ENCODE data around the gene TEPSIN. TPM values are rescaled to one million over a fixed set of nuclear protein-coding genes. Genes with fewer than 3 reads are reported as not detected.

Gene TEPSIN
- total RNA-seq, 1 donor = 17.7 TPM

DNA sequence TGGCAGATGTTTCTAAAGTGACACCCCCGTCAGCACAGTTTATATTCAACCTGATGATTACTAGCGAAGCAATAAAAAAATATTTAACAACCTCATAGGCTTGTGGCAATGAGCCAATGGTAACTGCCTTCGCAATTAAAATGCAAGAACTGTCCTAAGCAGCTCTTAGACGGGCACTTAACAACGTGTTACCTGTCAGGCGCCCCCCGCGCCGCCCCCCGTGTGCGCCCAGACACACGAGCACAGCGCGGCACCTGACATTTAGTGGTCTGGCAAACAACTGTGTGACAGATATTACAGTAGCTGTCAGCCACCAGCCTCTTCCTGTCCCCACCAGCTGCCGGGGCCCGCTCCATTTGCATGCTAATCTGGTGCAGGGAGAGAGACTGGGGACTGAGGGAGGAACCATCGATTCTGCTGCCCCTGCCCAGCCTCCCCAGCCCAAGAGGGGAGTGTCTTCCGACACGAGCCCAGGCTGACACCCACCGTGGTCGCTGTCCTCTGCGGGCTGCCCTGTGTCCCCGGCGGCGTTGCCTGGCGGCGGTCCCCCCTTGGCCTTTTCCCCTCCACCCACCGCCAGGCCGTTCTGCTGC, 12.9 kb upstream of the TEPSIN start:
- TF ChIP-seq, protein P1, sequence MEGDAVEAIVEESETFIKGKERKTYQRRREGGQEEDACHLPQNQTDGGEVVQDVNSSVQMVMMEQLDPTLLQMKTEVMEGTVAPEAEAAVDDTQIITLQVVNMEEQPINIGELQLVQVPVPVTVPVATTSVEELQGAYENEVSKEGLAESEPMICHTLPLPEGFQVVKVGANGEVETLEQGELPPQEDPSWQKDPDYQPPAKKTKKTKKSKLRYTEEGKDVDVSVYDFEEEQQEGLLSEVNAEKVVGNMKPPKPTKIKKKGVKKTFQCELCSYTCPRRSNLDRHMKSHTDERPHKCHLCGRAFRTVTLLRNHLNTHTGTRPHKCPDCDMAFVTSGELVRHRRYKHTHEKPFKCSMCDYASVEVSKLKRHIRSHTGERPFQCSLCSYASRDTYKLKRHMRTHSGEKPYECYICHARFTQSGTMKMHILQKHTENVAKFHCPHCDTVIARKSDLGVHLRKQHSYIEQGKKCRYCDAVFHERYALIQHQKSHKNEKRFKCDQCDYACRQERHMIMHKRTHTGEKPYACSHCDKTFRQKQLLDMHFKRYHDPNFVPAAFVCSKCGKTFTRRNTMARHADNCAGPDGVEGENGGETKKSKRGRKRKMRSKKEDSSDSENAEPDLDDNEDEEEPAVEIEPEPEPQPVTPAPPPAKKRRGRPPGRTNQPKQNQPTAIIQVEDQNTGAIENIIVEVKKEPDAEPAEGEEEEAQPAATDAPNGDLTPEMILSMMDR (IDR thresholded peaks at IDR 0.05; ENCODE audit: insufficient read depth, low read depth, low read length) = no peak
- no peak for DNase-seq (ENCODE audit: low read depth)
- H3K4me3 ChIP-seq (ENCODE audit: low read depth, low read length) = no peak overlapping the region

DNA sequence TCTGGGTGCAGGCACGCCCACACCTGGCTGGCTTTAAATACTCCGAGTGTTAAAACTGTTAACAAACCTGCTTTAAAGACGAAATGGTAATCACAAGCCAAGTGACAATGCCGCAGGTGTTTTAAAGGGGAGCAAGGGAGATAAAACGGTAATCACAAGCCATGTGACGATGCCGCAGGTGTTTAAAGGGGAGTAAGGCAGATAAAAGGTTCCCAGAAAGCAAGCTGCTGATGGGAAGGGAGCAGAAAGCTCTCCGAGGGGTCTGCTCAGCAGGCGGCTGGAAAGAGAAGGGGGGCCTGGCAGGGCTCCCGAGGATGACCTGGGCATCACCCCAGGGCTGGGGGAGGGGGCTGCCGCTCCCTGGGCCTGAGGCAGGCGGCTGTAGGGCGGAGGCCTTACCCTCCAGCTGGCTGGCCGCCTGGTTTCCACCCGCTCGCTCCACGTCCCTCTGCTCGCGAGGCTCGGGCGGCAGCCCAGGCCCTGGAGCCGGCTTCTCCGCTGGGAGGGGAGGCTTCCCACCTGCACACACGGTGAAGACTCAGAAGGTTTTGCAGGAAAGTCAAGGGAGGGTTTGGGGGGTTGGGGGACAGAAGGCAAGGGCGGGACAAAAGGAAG, 12.3 kb upstream of the TEPSIN start:
- TF ChIP-seq, protein P1 (IDR thresholded peaks at IDR 0.05; ENCODE audit: insufficient read depth, low read depth, low read length) = no peak
- H3K4me3 ChIP-seq (ENCODE audit: low read depth, low read length) = no peak overlapping the region
- no peak for DNase-seq (ENCODE audit: low read depth)

DNA sequence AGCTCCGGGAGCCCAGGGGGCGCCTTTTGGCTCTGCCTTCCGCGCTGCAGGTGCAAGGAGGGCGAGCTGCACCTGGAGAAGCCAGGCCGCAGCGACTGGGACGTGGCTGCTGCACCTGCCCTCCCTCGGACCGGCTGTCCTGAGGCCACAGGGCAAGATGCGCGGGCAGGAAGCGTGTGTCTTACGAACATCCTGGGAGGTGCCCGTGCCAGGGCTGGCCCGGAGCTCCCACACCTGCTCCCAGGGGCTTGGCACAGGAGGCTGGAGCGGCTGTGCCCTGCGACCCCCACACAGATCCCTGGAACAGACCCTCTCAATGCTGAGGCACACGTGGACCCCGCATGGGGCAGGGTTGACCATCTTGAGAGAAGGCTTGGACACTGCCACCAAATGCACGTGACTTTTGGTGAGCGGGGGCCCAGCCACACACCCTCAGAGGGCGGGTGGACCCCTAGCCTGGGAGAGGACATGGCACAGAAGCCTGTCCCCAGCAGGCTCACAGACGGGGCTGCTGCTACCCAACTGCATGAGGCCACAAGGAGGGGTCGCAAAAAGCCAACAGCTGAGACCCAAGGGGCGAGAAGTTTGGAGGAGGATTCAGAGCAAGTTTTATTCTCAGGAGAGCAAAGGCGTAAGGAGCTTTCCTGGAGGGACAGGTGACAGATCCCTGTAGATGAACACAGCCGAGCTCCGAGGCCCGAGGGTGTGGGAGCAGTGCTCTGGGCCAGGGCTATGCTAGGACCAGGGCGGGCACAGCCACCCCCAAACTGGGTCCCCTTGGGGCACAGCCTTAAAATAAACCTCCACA, 11.6 kb upstream of the TEPSIN start:
- H3K4me3 ChIP-seq (ENCODE audit: low read depth, low read length) = no peak overlapping the region
- TF ChIP-seq, protein P1 (IDR thresholded peaks at IDR 0.05; ENCODE audit: insufficient read depth, low read depth, low read length) = no peak
- no peak for DNase-seq (ENCODE audit: low read depth)

DNA sequence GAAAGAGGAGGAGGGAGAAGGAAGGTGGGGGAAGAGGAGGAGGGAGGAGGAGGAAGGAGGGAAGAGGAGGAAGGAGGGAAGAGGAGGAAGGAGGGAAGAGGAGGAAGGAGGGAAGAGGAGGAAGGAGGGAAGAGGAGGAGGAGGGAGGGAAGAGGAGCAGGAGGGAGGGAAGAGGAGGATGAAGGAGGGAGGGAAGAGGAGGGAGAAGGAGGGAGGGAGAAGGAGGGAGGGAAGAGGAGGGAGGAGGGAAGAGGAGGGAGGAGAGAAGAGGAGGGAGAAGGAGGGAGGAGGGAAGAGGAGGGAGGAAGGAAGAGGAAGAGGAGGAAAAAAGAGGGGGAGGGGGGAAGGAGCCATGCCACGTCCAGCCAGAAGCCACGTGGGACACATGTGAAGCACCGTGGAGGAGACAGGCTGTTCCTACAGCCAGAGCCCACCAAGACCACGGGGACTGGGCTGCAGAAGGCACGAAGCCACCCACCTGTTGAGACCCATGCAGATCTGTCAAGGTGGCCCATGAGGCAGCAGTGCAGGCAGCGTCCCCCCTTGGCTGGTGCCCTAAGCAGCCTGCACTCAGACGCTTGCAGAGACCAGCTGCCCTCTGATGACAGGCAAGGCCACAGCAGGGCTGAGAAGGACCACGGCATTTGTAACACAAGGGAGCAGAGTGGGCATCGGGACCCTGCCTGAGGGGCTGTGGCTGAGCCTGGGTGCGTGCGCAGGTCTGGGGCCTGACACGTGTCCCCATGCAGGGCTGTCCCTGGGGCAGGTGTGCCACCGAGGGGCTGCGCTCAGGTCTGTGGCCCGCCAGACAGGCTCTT, 10.6 kb upstream of the TEPSIN start:
- no peak for DNase-seq (ENCODE audit: low read depth)
- H3K4me3 ChIP-seq (ENCODE audit: low read depth, low read length) = no peak overlapping the region
- TF ChIP-seq, protein P1 (IDR thresholded peaks at IDR 0.05; ENCODE audit: insufficient read depth, low read depth, low read length) = no peak

DNA sequence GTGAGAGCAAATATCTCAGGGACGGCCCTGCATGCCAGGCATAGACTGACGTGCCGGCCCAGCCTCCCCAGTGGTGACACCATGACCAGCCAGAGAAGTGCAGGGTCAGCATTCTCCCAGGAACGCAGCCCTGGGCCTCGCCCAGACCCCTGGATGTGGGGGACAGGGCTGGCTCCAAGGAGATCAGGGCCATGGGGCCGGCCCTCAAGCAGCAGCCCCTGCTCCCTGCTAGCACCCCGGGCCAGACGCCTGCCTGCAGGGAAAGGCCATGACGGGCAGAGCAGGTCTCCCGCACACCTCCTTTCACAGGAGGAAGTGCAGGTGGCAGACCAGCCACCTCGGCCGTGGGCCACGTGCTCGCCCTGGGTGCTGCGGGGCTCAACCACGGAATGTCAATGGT, 9.8 kb upstream of the TEPSIN start:
- no peak overlapping the region for H3K4me3 ChIP-seq (ENCODE audit: low read depth, low read length)
- TF ChIP-seq, protein P1 (IDR thresholded peaks at IDR 0.05; ENCODE audit: insufficient read depth, low read depth, low read length) = no peak
- no peak for DNase-seq (ENCODE audit: low read depth)

DNA sequence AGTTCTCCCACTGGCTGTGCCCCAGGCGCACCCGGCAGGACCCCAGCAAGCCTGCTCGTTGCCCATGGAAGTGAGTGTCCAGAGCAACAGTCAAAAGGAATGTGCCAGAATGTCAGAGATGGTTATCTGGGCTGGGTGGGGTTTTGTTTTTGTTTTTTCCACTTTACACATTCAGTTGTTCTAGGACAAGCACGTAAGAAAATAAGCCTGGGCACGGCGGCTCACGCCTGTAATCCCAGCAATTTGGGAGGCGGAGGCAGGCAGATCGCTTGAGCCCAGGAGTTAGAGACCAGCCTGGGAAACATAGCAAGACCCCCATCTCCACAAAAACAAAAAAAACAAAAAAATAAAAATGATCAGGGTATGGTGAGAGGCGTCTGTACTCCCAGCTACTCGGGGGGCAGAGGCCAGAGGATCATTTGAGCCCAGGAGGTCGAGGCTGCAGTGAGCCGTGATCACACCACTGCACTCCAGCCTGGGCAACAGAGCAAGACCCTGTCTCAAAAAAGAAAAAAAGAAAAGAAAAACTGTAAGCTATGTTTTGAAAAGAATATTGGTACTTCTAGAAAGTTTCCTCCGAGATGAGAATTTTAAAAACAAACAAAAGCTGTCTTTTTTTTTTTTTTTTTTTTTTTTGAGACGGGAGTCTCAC, 8.6 kb upstream of the TEPSIN start:
- DNase-seq (ENCODE audit: low read depth) = no peak
- no peak overlapping the region for H3K4me3 ChIP-seq (ENCODE audit: low read depth, low read length)
- TF ChIP-seq, protein P1 (IDR thresholded peaks at IDR 0.05; ENCODE audit: insufficient read depth, low read depth, low read length) = no peak

Measured in fibroblast of villous mesenchyme (primary cell).